DND-41 (cell line): ENCODE measurements around the gene MOGAT2.

Experiments used
- ATAC-seq: fragments of 200-7000 bp; cut with Tn5 transposase; 3 replicates; pipeline ENCODE4 v1.9.1; 2021; ENCODE audit warnings: low read depth; ENCODE audit not compliant: insufficient read depth
- DNase-seq: peaks from one replicate; pipeline ENCODE4 v3.0.0-alpha.2; 2020
- H2AFZ ChIP-seq: 2 replicates; pipeline ENCODE4 v1.6.0; 2012; ENCODE audit warnings: low read depth, low read length
- H3K27ac ChIP-seq: 2 replicates; pipeline ENCODE4 v1.5.1; 2012; ENCODE audit warnings: low read length, inconsistent platforms
- H3K27me3 ChIP-seq: fragments of 200-600 bp; sonication (generic); 2 replicates; pipeline ENCODE4 v1.6.0; 2012; ENCODE audit warnings: low read length, mild to moderate bottlenecking, inconsistent platforms; ENCODE audit not compliant: insufficient read depth, poor library complexity
- H3K36me3 ChIP-seq: 2 replicates; pipeline ENCODE4 v1.5.1; 2012; ENCODE audit warnings: low read length, inconsistent platforms; ENCODE audit not compliant: insufficient read depth
- H3K4me1 ChIP-seq: 2 replicates; pipeline ENCODE4 v1.5.1; 2012; ENCODE audit warnings: mild to moderate bottlenecking, low read length; ENCODE audit not compliant: insufficient read depth
- H3K4me2 ChIP-seq: 2 replicates; pipeline ENCODE4 v1.6.0; 2012; ENCODE audit warnings: mild to moderate bottlenecking, moderate library complexity, low read length, inconsistent platforms; ENCODE audit not compliant: insufficient read depth
- H3K4me3 ChIP-seq, 2 experiments: fragments of 200-600 bp in 1 of 2; shearing (Covaris generic) in 1 of 2; 2 replicates each; pipeline ENCODE4 v1.5.1; 2012 to 2016; ENCODE audit warnings: inconsistent platforms in 2 of 2, low read length in 2 of 2, mild to moderate bottlenecking in 2 of 2, low read depth in 1 of 2, moderate library complexity in 1 of 2
- H3K79me2 ChIP-seq: 2 replicates; pipeline ENCODE4 v1.6.0; 2012; ENCODE audit warnings: low read length, inconsistent platforms; ENCODE audit not compliant: insufficient read depth
- H3K9ac ChIP-seq: 2 replicates; pipeline ENCODE4 v1.6.0; 2012; ENCODE audit warnings: low read depth, mild to moderate bottlenecking, inconsistent platforms, low read length, moderate library complexity
- H3K9me3 ChIP-seq: 2 replicates; pipeline ENCODE4 v1.5.1; 2012; ENCODE audit warnings: low read length, moderate library complexity, mild to moderate bottlenecking, inconsistent platforms; ENCODE audit not compliant: insufficient read depth, severe bottlenecking
- H4K20me1 ChIP-seq: 2 replicates; pipeline ENCODE4 v1.6.0; 2012; ENCODE audit warnings: low read length; ENCODE audit not compliant: insufficient read depth
- EZH2 ChIP-seq: IDR thresholded peaks from 3 replicates; pipeline ENCODE4 v1.6.1; 2012; ENCODE audit warnings: borderline replicate concordance, low read depth, mild to moderate bottlenecking, moderate library complexity, low read length, inconsistent platforms; ENCODE audit not compliant: severe bottlenecking
- TF ChIP-seq, protein P1 (sequence below): IDR thresholded peaks from 2 replicates; pipeline ENCODE4 v1.5.1; 2012; ENCODE audit warnings: borderline replicate concordance, low read length, moderate library complexity, mild to moderate bottlenecking; ENCODE audit not compliant: poor library complexity, severe bottlenecking; ENCODE audit errors: extremely low read depth

MOGAT2 gene

DNA sequence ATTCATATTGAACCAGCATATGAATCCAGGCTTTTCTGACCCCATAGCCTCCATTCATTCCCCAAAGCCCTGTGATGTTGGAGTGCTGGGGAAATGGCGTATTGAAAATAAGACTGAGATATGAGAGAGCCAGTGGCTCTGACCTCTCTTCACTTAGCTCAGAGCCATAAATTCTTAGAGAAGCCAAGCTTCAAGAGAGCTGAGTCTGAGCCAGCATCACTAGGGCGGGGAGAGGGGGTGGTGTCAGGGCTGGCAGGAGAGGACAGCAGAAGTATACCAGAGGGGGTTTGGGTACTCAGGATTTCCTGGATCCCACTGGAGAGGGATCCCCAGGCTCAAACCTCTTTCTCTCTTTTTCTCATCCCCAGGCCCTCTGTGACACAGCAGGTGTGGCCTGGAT, 16.7 kb upstream of the MOGAT2 start:
- Histone ChIP-seq H3K27me3 (peaks cover 6% of the 10 kb centered on the region), H3K79me2 (no peaks in the 10 kb centered on the region), H3K36me3 (no peaks in the 10 kb centered on the region), H3K27ac (no peak overlapping the region), H3K9ac (no peak overlapping the region), H4K20me1 (no peaks in the 10 kb centered on the region), H2AFZ (no peak overlapping the region), H3K4me1 (no peaks in the 10 kb centered on the region), H3K9me3 (no peaks in the 10 kb centered on the region), H3K4me2 (no peak overlapping the region), H3K4me3 (no peak overlapping the region)
- DNase-seq = no peak
- no peak for ATAC-seq
- TF ChIP-seq, protein P1, sequence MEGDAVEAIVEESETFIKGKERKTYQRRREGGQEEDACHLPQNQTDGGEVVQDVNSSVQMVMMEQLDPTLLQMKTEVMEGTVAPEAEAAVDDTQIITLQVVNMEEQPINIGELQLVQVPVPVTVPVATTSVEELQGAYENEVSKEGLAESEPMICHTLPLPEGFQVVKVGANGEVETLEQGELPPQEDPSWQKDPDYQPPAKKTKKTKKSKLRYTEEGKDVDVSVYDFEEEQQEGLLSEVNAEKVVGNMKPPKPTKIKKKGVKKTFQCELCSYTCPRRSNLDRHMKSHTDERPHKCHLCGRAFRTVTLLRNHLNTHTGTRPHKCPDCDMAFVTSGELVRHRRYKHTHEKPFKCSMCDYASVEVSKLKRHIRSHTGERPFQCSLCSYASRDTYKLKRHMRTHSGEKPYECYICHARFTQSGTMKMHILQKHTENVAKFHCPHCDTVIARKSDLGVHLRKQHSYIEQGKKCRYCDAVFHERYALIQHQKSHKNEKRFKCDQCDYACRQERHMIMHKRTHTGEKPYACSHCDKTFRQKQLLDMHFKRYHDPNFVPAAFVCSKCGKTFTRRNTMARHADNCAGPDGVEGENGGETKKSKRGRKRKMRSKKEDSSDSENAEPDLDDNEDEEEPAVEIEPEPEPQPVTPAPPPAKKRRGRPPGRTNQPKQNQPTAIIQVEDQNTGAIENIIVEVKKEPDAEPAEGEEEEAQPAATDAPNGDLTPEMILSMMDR = no peak
- no peak for TF ChIP-seq EZH2

DNA sequence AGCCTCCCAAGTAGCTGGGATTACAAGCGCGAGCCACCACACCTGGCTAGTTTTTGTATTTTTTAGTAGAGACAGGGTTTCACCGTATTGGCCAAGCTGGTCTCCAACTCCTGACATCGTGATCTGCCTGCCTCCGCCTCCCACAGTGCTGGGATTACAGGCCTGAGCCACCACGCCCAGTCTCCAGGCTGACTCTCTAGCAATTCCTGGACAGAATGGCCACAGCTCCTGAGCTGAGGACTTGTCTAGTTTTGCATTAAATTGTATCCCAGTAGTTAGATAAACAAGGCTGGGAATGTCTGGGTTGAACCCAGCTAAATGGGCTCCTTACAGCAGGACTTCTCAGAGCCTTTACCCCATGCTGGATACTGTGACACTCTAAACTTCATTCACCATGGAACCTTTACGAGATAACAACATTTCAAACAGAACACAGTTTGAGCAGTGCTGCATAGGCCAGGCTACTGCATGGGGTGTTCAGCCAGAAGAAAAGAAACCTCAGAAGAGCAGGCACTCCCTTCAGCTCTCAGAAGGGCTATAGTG, 13.9 kb upstream of the MOGAT2 start:
- Histone ChIP-seq H3K9ac (no peak overlapping the region), H3K4me1 (no peaks in the 10 kb centered on the region), H3K36me3 (no peaks in the 10 kb centered on the region), H3K4me3 (no peak overlapping the region), H3K27ac (no peak overlapping the region), H3K79me2 (no peaks in the 10 kb centered on the region), H3K9me3 (no peaks in the 10 kb centered on the region), H3K27me3 (peaks cover 3% of the 10 kb centered on the region), H3K4me2 (no peak overlapping the region), H4K20me1 (no peaks in the 10 kb centered on the region), H2AFZ (no peak overlapping the region)
- ATAC-seq = no peak
- no peak for DNase-seq
- TF ChIP-seq EZH2 = no peak
- TF ChIP-seq, protein P1 = no peak

DNA sequence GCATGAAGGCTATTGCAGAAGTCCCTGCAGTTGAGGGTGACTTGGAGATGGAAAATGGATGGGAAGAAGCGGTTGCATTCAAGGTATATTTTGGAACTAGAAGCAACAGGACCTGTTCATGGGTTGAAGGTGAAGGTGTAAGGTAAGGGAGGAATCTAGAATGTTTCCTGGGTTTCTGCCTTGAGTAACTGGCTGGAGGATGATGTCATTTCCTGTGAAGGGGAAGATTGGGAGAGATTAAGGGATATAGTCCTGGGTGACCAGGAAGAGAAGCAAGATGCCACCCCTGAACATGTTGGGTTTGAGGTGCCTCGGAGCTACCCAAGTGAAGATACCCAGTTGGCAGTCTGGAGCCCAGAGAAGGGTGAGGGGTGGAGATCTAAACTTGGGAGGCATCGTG, 12.1 kb upstream of the MOGAT2 start:
- H3K27me3 ChIP-seq = no peaks in the 10 kb centered on the region
- H3K9me3 ChIP-seq = no peaks in the 10 kb centered on the region
- H3K27ac ChIP-seq = no peak overlapping the region
- H3K4me1 ChIP-seq = no peaks in the 10 kb centered on the region
- no peak overlapping the region for H3K4me3 ChIP-seq
- no peaks in the 10 kb centered on the region for H3K36me3 ChIP-seq
- H4K20me1 ChIP-seq = no peaks in the 10 kb centered on the region
- no peak for DNase-seq
- no peak for ATAC-seq
- H2AFZ ChIP-seq = no peak overlapping the region
- no peaks in the 10 kb centered on the region for H3K79me2 ChIP-seq
- H3K4me2 ChIP-seq = no peak overlapping the region
- no peak overlapping the region for H3K9ac ChIP-seq
- no peak for TF ChIP-seq EZH2
- TF ChIP-seq, protein P1 = no peak

DNA sequence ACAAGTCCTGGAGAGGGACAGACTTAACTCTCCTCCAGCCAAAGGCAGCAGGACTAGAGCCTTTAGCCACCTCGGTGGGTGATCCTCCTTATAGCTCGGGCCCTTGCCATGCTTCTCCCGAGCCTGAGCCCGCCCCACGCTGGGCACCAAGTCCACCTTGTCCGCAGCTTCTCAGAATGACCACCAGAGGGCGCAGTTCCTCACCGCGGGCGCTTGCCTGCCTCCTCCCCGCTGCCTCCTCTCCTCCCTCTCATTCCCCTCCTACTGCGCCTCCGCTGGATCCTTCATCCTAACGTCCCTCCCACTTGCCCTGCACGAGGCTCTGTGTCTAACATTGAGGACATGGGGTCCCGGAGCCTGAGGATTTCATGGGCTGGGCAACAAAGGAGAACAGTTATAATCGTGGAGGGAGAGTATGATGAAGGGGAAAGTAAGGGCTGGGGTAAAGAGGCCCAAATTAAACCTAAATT, 11.3 kb upstream of the MOGAT2 start:
- Histone ChIP-seq H3K79me2 (no peaks in the 10 kb centered on the region), H3K4me1 (no peaks in the 10 kb centered on the region), H3K4me3 (no peak overlapping the region), H3K27ac (no peak overlapping the region), H3K27me3 (no peaks in the 10 kb centered on the region), H3K4me2 (no peak overlapping the region), H3K36me3 (no peaks in the 10 kb centered on the region), H3K9ac (no peak overlapping the region), H4K20me1 (no peaks in the 10 kb centered on the region), H3K9me3 (no peaks in the 10 kb centered on the region), H2AFZ (no peak overlapping the region)
- TF ChIP-seq, protein P1 = peak; percentile 94
- TF ChIP-seq EZH2 = no peak
- peak; percentile 99 for ATAC-seq
- DNase-seq = peak; percentile 57
